Caco-2 (cell line): Measurements from ENCODE around the gene DCUN1D3. TPM values are rescaled to one million over a fixed set of nuclear protein-coding genes. Genes with fewer than 3 reads are reported as not detected.
"Not testable (repeated sequence)": the region's sequence is repeated elsewhere in the genome, so short reads cannot be mapped to it uniquely, and the experiment has no call there.

Source experiments
- BruUV-seq: library from RNA; stranded (reverse); fragments of 400-500 nt; replicated peaks from 2 replicates; lab custom pipeline; 2021; lab: Mats Ljungman, UMichigan
- CTCF ChIA-PET: fragments of 300-600 bp; sonication (Branson Sonifier 250); formaldehyde crosslinking; loops from one replicate; lab custom pipeline; 2022; ENCODE audit warnings: antibody characterized with exemption; lab: Charles Lee
- POLR2A ChIA-PET: fragments of 300-600 bp; sonication (Branson Sonifier 250); formaldehyde crosslinking; loops from one replicate; lab custom pipeline; 2022; ENCODE audit warnings: antibody characterized with exemption; lab: Charles Lee
- DNase-seq, 2 experiments: peaks; one replicate each; pipeline versions ENCODE4 v3.0.0 to v3.0.0-alpha.2; 2020 to 2022
- H3K27me3 ChIP-seq: replicated peaks from 2 replicates; pipeline ENCODE4 v1.6.0; 2011; ENCODE audit warnings: low read length; ENCODE audit not compliant: control insufficient read depth, insufficient read depth
- H3K36me3 ChIP-seq: 2 replicates; pipeline ENCODE4 v1.5.1; 2011; ENCODE audit warnings: low read length; ENCODE audit not compliant: control insufficient read depth, insufficient read depth
- H3K4me1 ChIP-seq: fragments of 250-450 bp; sonication (Bioruptor Pico); 2 replicates; pipeline ENCODE4 v1.5.1; 2020; ENCODE audit warnings: mild to moderate bottlenecking
- H3K4me3 ChIP-seq: 2 replicates; pipeline ENCODE4 v1.5.1; 2011; ENCODE audit warnings: low read depth, mild to moderate bottlenecking, control low read depth, low read length
- H3K9me3 ChIP-seq: fragments of 250-450 bp; sonication (Bioruptor Pico); 2 replicates; pipeline ENCODE4 v1.5.1; 2020; ENCODE audit warnings: mild to moderate bottlenecking, moderate library complexity
- H3K27ac Mint-ChIP-seq: one replicate; pipeline ENCODE4 v1.8.0; 2022; ENCODE audit warnings: mixed read lengths; ENCODE audit not compliant: unreplicated experiment
- H3K27me3 Mint-ChIP-seq: one replicate; pipeline ENCODE4 v1.8.0; 2022; ENCODE audit warnings: mixed read lengths; ENCODE audit not compliant: insufficient read depth, unreplicated experiment
- H3K36me3 Mint-ChIP-seq: one replicate; pipeline ENCODE4 v1.8.0; 2022; ENCODE audit warnings: mild to moderate bottlenecking, mixed read lengths; ENCODE audit not compliant: insufficient read depth, unreplicated experiment
- H3K4me1 Mint-ChIP-seq: one replicate; pipeline ENCODE4 v1.8.0; 2022; ENCODE audit warnings: low read depth, mixed read lengths; ENCODE audit not compliant: unreplicated experiment
- H3K4me3 Mint-ChIP-seq: one replicate; pipeline ENCODE4 v1.8.0; 2022; ENCODE audit warnings: mild to moderate bottlenecking, moderate library complexity, mixed read lengths; ENCODE audit not compliant: unreplicated experiment
- H3K9me3 Mint-ChIP-seq: one replicate; pipeline ENCODE4 v1.8.0; 2022; ENCODE audit warnings: mixed read lengths; ENCODE audit not compliant: unreplicated experiment
- CTCF ChIP-seq, 2 experiments: fragments of 200-600 bp in 1 of 2; IDR thresholded peaks; 1 replicate in 1 of 2; 2 replicates in 1 of 2; pipeline versions ENCODE4 v1.5.1 to v1.8.0; 2011 to 2022; ENCODE audit warnings: antibody characterized with exemption in 1 of 2, control low read depth in 1 of 2, inconsistent platforms in 1 of 2, low read depth in 1 of 2, low read length in 1 of 2, mild to moderate bottlenecking in 1 of 2, moderate library complexity in 1 of 2; ENCODE audit not compliant: insufficient read depth in 1 of 2, severe bottlenecking in 1 of 2, unreplicated experiment in 1 of 2
- intact Hi-C: fragments of 100-400 bp; cut with micrococcal nuclease; formaldehyde crosslinking; loops from one replicate; pipeline ENCODE4 v1.10.0; 2022; ENCODE audit not compliant: unreplicated experiment
- total RNA-seq: library from RNA; stranded (reverse); gene quantifications from 2 replicates; pipeline ENCODE4 v1.2.3, GENCODE V29; 2022

Gene DCUN1D3
- total RNA-seq, 1 experiment from 2014 or later = 19.2 TPM

- ChIA-PET POLR2A (no interaction called here), CTCF (no interaction called here)
- Mint-ChIP-seq H3K4me1 (peaks cover 6% of the 10 kb centered on the region), H3K27me3 (no peaks in the 10 kb centered on the region), H3K36me3 (peaks cover 28% of the 10 kb centered on the region), H3K4me3 (no peak overlapping the region), H3K27ac (no peak overlapping the region), H3K9me3 (no peaks in the 10 kb centered on the region)
- DNase-seq = no peak
- H3K9me3 ChIP-seq = no peaks in the 10 kb centered on the region
- no peak for TF ChIP-seq CTCF (IDR thresholded peaks at IDR 0.05; ENCODE audit: insufficient read depth in 1 of 2, low read depth in 1 of 2, low read length in 1 of 2, severe bottlenecking in 1 of 2, unreplicated experiment in 1 of 2)
- H3K27me3 ChIP-seq = no peaks in the 10 kb centered on the region
- H3K4me3 ChIP-seq = no peak overlapping the region
- BruUV-seq = no TSS peak
- intact Hi-C loops = no loop called here
- no peaks in the 10 kb centered on the region; the same call in 1 of the 2 replicates for H3K36me3 ChIP-seq
- H3K4me1 ChIP-seq = no peaks in the 10 kb centered on the region
Measured at GRCh38 chr16:20865420-20866131, 34.6 kb downstream of the DCUN1D3 start.

- H3K4me1 ChIP-seq, CTCF ChIA-PET: not testable (repeated sequence)
Measured at GRCh38 chr16:20864376-20864775, 35.8 kb downstream of the DCUN1D3 start.

GRCh38 chr16:20862162-20862960 lies 37.8 kb downstream of the DCUN1D3 start:
- no peaks in the 10 kb centered on the region for H3K27me3 Mint-ChIP-seq
- Histone ChIP-seq H3K36me3 (no peaks in the 10 kb centered on the region), H3K9me3 (no peaks in the 10 kb centered on the region), H3K4me1 (no peaks in the 10 kb centered on the region), H3K27me3 (no peaks in the 10 kb centered on the region), H3K4me3 (no peak overlapping the region)
- CTCF ChIA-PET = no interaction called here
- no peaks in the 10 kb centered on the region for H3K9me3 Mint-ChIP-seq
- peaks cover 6% of the 10 kb centered on the region for H3K4me1 Mint-ChIP-seq
- no peak overlapping the region for H3K4me3 Mint-ChIP-seq
- no peak for TF ChIP-seq CTCF (IDR thresholded peaks at IDR 0.05; ENCODE audit: insufficient read depth in 1 of 2, low read depth in 1 of 2, low read length in 1 of 2, severe bottlenecking in 1 of 2, unreplicated experiment in 1 of 2)
- DNase-seq = no peak
- no peak overlapping the region for H3K27ac Mint-ChIP-seq
- POLR2A ChIA-PET = no interaction called here
- intact Hi-C loops = no loop called here
- BruUV-seq = no TSS peak
- H3K36me3 Mint-ChIP-seq = peaks cover 45% of the 10 kb centered on the region

More at GRCh38 chr16:20864376-20864775, 35.8 kb downstream of the DCUN1D3 start:
- DNase-seq, BruUV-seq, POLR2A ChIA-PET, H3K27ac Mint-ChIP-seq, H3K27me3 ChIP-seq, H3K4me3 Mint-ChIP-seq, H3K27me3 Mint-ChIP-seq, H3K36me3 ChIP-seq, intact Hi-C loops, H3K9me3 ChIP-seq, H3K4me3 ChIP-seq, H3K9me3 Mint-ChIP-seq, H3K4me1 Mint-ChIP-seq: not testable (repeated sequence)
- peaks cover 40% of the 10 kb centered on the region for H3K36me3 Mint-ChIP-seq

- H3K4me3 Mint-ChIP-seq, H3K9me3 Mint-ChIP-seq, H3K9me3 ChIP-seq, H3K27me3 ChIP-seq, H3K4me3 ChIP-seq, H3K4me1 Mint-ChIP-seq, BruUV-seq, DNase-seq, H3K36me3 ChIP-seq, H3K27me3 Mint-ChIP-seq, CTCF ChIA-PET, POLR2A ChIA-PET, H3K27ac Mint-ChIP-seq, intact Hi-C loops, H3K4me1 ChIP-seq: not testable (repeated sequence)
- H3K36me3 Mint-ChIP-seq = peaks cover 56% of the 10 kb centered on the region
Measured at GRCh38 chr16:20860995-20861394, 39.2 kb downstream of the DCUN1D3 start.
